GM21423 (cell line): Measurements from ENCODE around the gene IFT74.

ENCODE experiments used
- ATAC-seq: cut with Tn5 transposase; IDR thresholded peaks from one replicate; pipeline ENCODE4 v1.9.1; 2021; ENCODE audit warnings: mild to moderate bottlenecking, moderate library complexity; ENCODE audit not compliant: unreplicated experiment

Gene IFT74

GRCh38 chr9:26955921-26956859, at the start of gene IFT74:
Gene IFT74, plus strand, starts transcription at chr9:26956412. Its CDS starts 5,556 bp downstream, at chr9:26961968.
- peak; percentile 99 for ATAC-seq

GRCh38 chr9:26913138-26913668, 43.0 kb upstream of the IFT74 start:
- ATAC-seq: no peak

- no peak for ATAC-seq
Observed at GRCh38 chr9:26919698-26920097, 36.5 kb upstream of the IFT74 start.

GRCh38 chr9:26925609-26926008, 30.6 kb upstream of the IFT74 start:
- no peak for ATAC-seq

- ATAC-seq: no peak
Observed at GRCh38 chr9:26928902-26929495, 27.2 kb upstream of the IFT74 start.

GRCh38 chr9:26935847-26936246, 20.4 kb upstream of the IFT74 start:
- no peak for ATAC-seq

- no peak for ATAC-seq
Observed at GRCh38 chr9:26937816-26938371, 18.3 kb upstream of the IFT74 start.

- no peak for ATAC-seq
Observed at GRCh38 chr9:26939955-26940711, 16.1 kb upstream of the IFT74 start.

- ATAC-seq: no peak
Observed at GRCh38 chr9:26940779-26941178, 15.4 kb upstream of the IFT74 start.

- ATAC-seq: no peak
Observed at GRCh38 chr9:26945591-26945990, 10.6 kb upstream of the IFT74 start.

GRCh38 chr9:26946753-26947727, 9.2 kb upstream of the IFT74 start, which contains the start of gene PLAA:
Gene PLAA, minus strand, starts transcription at chr9:26947242. Its CDS starts 197 bp downstream, at chr9:26947045.
- peak; percentile 99 for ATAC-seq

- ATAC-seq: no peak
Observed at GRCh38 chr9:26947736-26948135, 8.5 kb upstream of the IFT74 start.

- ATAC-seq: no peak
Observed at GRCh38 chr9:26949637-26950069, 6.6 kb upstream of the IFT74 start.

GRCh38 chr9:26950521-26950920, 5.7 kb upstream of the IFT74 start:
- no peak for ATAC-seq

GRCh38 chr9:26951794-26952193, 4.4 kb upstream of the IFT74 start:
- no peak for ATAC-seq

- peak; percentile 28 for ATAC-seq
Observed at GRCh38 chr9:26954050-26954508, 2.1 kb upstream of the IFT74 start.

GRCh38 chr9:26955222-26955903, 849 bp upstream of the IFT74 start:
- ATAC-seq: peak; percentile 29

GRCh38 chr9:26956860-26957233, 635 bp downstream of the IFT74 start:
- ATAC-seq: no peak

- ATAC-seq: no peak
Observed at GRCh38 chr9:26971721-26972120, 15.5 kb downstream of the IFT74 start.
